ENCODE results near the gene STRN. TPM values are rescaled to one million over a fixed set of nuclear protein-coding genes. Genes with fewer than 3 reads are reported as not detected.

The STRN gene
- polyA plus RNA-seq, 12 donors: 19.1 to 27.7 (median 24.1) TPM; not detected in 1

GRCh38 chr2:36797324-36798070 is 168.8 kb downstream of the STRN start:
- DNase-seq: no peak

Other genes starting within 250 kb of the STRN start
- 10 to 100 TPM in 11 of 12 donors, not detected in 1; 12.1 to 20.3 (median 15.9) TPM for gene HEATR5B, start 117.8 kb upstream of the STRN start, polyA plus RNA-seq (ENCODE audit: insufficient read length in 12 of 12)
- 10 to 100 TPM in 4 of 12 donors, 1 to 10 TPM in 7, not detected in 1; 6.2 to 12.2 (median 9.9) TPM for gene GPATCH11, start 118.0 kb upstream of the STRN start, polyA plus RNA-seq (ENCODE audit: insufficient read length in 12 of 12)
- gene EIF2AK2, start 190.4 kb upstream of the STRN start, polyA plus RNA-seq (ENCODE audit: insufficient read length in 12 of 12): 10 to 100 TPM in 11 of 12 donors, not detected in 1; 20.1 to 39.2 (median 26.6) TPM
- not detected for gene SULT6B1, start 222.1 kb upstream of the STRN start, polyA plus RNA-seq (ENCODE audit: insufficient read length in 12 of 12)
- gene CEBPZOS, start 230.0 kb upstream of the STRN start, polyA plus RNA-seq (ENCODE audit: insufficient read length in 12 of 12): 100 to 1,000 TPM in 1 of 12 donors, 10 to 100 TPM in 11; 35.5 to 166 (median 42.8) TPM